HepG2 (cell line): Measurements from ENCODE around the gene CBFA2T2. TPM values are rescaled to one million over a fixed set of nuclear protein-coding genes. Genes with fewer than 3 reads are reported as not detected.

Experiments used
- ATAC-seq: fragments of 200-7000 bp; cut with Tn5 transposase; 3 replicates; pipeline ENCODE4 v1.9.1; 2020; ENCODE audit warnings: mild to moderate bottlenecking, moderate library complexity
- BruUV-seq: library from RNA; stranded (reverse); fragments of 400-500 nt; replicated peaks from 2 replicates; lab custom pipeline; 2021; lab: Mats Ljungman, UMichigan
- CTCF ChIA-PET: fragments of 300-600 bp; formaldehyde crosslinking; extraction: SDS; loops from one replicate; lab custom pipeline; 2021; ENCODE audit warnings: low total read pairs, inconsistent platforms, low intra/inter-chr PET ratio; lab: Yijun Ruan, JAX
- POLR2A ChIA-PET: fragments of 350-600 bp; sonication (Branson Sonifier 250); formaldehyde crosslinking; loops from one replicate; lab custom pipeline; 2020; ENCODE audit warnings: antibody characterized with exemption, inconsistent platforms; lab: Yijun Ruan, JAX
- DNase-seq: peaks from one replicate; pipeline ENCODE4 v3.0.0-alpha.2; 2015; ENCODE audit warnings: low spot score
- FAIRE-seq: peaks from 3 replicates; lab custom pipeline; 2011; peaks lifted over from hg19 to GRCh38; lab: Jason Lieb, UNC
- H2AFZ ChIP-seq: one replicate; pipeline ENCODE4 v1.6.1; 2011; ENCODE audit warnings: low read length, inconsistent platforms
- H3K27ac ChIP-seq: fragments of 300-600 bp; 3 replicates; pipeline ENCODE4 v1.8.0; 2011; ENCODE audit warnings: mixed run types, mild to moderate bottlenecking, mixed read lengths, low read length, inconsistent platforms; ENCODE audit not compliant: insufficient read depth; ENCODE audit errors: extremely low read length
- H3K27me3 ChIP-seq, 2 experiments: fragments of 200-600 bp in 1 of 2; 2 replicates in 1 of 2; 3 replicates in 1 of 2; pipeline versions ENCODE4 v1.6.0 to v1.8.0; 2011; ENCODE audit warnings: low read length in 2 of 2, mild to moderate bottlenecking in 2 of 2, moderate library complexity in 2 of 2, inconsistent platforms in 1 of 2; ENCODE audit not compliant: insufficient read depth in 2 of 2, control insufficient read depth in 1 of 2
- H3K36me3 ChIP-seq, 2 experiments: fragments of 200-600 bp in 1 of 2; replicated peaks in 1 of 2; 2 replicates in 1 of 2; 3 replicates in 1 of 2; pipeline versions ENCODE4 v1.5.1 to v1.8.0; 2011; ENCODE audit warnings: low read length in 2 of 2, inconsistent platforms in 1 of 2; ENCODE audit not compliant: insufficient read depth in 2 of 2, control insufficient read depth in 1 of 2
- H3K4me1 ChIP-seq: 2 replicates; pipeline ENCODE4 v1.5.1; 2012; ENCODE audit warnings: low read length, inconsistent platforms; ENCODE audit not compliant: insufficient read depth
- H3K4me2 ChIP-seq: 2 replicates; pipeline ENCODE4 v1.6.0; 2011; ENCODE audit warnings: low read depth, low read length, inconsistent platforms
- H3K4me3 ChIP-seq, 3 experiments: fragments of 200-600 bp in 1 of 3; sonication (generic), shearing (Covaris generic) in 1 of 3; replicated peaks in 1 of 3; 2 replicates each; pipeline ENCODE4 v1.5.1; 2011 to 2016; ENCODE audit warnings: low read length in 3 of 3, inconsistent platforms in 2 of 3, low read depth in 2 of 3, mild to moderate bottlenecking in 2 of 3, control low read depth in 1 of 3, mixed read lengths in 1 of 3; ENCODE audit not compliant: insufficient read depth in 1 of 3
- H3K79me2 ChIP-seq: one replicate; pipeline ENCODE4 v1.6.1; 2011; ENCODE audit warnings: low read length, inconsistent platforms; ENCODE audit not compliant: insufficient read depth
- H3K9ac ChIP-seq: 2 replicates; pipeline ENCODE4 v1.6.0; 2011; ENCODE audit warnings: mild to moderate bottlenecking, low read depth, low read length, inconsistent platforms; ENCODE audit not compliant: insufficient read depth
- H3K9me3 ChIP-seq: 2 replicates; pipeline ENCODE4 v1.5.1; 2012; ENCODE audit warnings: mild to moderate bottlenecking, low read length
- H4K20me1 ChIP-seq: 2 replicates; pipeline ENCODE4 v1.6.0; 2011; ENCODE audit warnings: inconsistent platforms, mild to moderate bottlenecking, low read length, moderate library complexity; ENCODE audit not compliant: insufficient read depth
- POLR2G ChIP-seq: fragments of 200-400 bp; formaldehyde crosslinking; IDR thresholded peaks from 2 replicates; pipeline ENCODE4 v1.6.1; 2018; ENCODE audit warnings: mild to moderate bottlenecking, low read depth, low read length, moderate library complexity
- ZNF260 ChIP-seq: sonication (generic); formaldehyde crosslinking; IDR thresholded peaks from 2 replicates; pipeline ENCODE4 v1.4.0; 2020; ENCODE audit warnings: missing genetic modification reagents, low read depth, mild to moderate bottlenecking, borderline replicate concordance
- ZSCAN21 ChIP-seq: sonication (generic); formaldehyde crosslinking; IDR thresholded peaks from 2 replicates; pipeline ENCODE4 v1.8.0; 2022; ENCODE audit warnings: mild to moderate bottlenecking, missing genetic modification reagents, moderate library complexity, borderline replicate concordance
- ZSCAN25 ChIP-seq: sonication (generic); formaldehyde crosslinking; IDR thresholded peaks from 2 replicates; pipeline ENCODE4 v1.8.0; 2022; ENCODE audit warnings: mild to moderate bottlenecking, missing genetic modification reagents
- WGBS: methylation state at CpG from one replicate; pipeline ENCODE4 v1.1.6; 2017; ENCODE audit warnings: low lambda C conversion rate; 5-methylcytosine and 5-hydroxymethylcytosine counted together
- in situ Hi-C: cut with HindIII; loops from 2 replicates; pipeline ENCODE4 v1.10.0; 2017; ENCODE audit warnings: low pct_unique_long_range_greater_than_20kb; ENCODE audit not compliant: extremely low pct_ligation_motif_present
- intact Hi-C: fragments of 100-400 bp; cut with micrococcal nuclease; formaldehyde crosslinking; loops from one replicate; pipeline ENCODE4 v1.10.0; 2022; ENCODE audit not compliant: unreplicated experiment
- polyA plus RNA-seq, 8 experiments: library from polyadenylated mRNA; depleted of rRNA in 3 of 8; stranded (reverse) in 7 of 8; unstranded in 1 of 8; fragments of >200 nt; fragmentation: Illumina TruSeq in 4 of 8; extraction: Trizol in 4 of 8; gene quantifications; 2 replicates each; pipeline versions ENCODE4 v1.2.1 to v1.2.3, GENCODE V29; 2011 to 2016; ENCODE audit warnings: low read depth in 4 of 8, missing spikeins in 1 of 8, mixed read lengths in 1 of 8; ENCODE audit not compliant: insufficient read depth in 1 of 8
- total RNA-seq, 5 experiments: library from RNA; depleted of rRNA; stranded (reverse); fragments of >200 nt; fragmentation: Illumina TruSeq; extraction: Trizol; gene quantifications; 2 replicates each; pipeline ENCODE4 v1.2.3, GENCODE V29; 2016; ENCODE audit warnings: low read depth in 1 of 5
- TF ChIP-seq, protein P1 (sequence below): sonication (generic); formaldehyde crosslinking; IDR thresholded peaks from 2 replicates; pipeline ENCODE4 v1.5.1; 2020; ENCODE audit warnings: mild to moderate bottlenecking, missing genetic modification reagents
- TF ChIP-seq, protein P2 (sequence below): sonication (generic); formaldehyde crosslinking; IDR thresholded peaks from 2 replicates; pipeline ENCODE4 v1.9.0; 2022; ENCODE audit warnings: missing genetic modification reagents, mild to moderate bottlenecking, borderline replicate concordance

The CBFA2T2 gene
- total and polyA plus RNA-seq, 2 of the 13 experiments (the other 11 are each of a cell fraction or from before 2014, with no cell fraction given) = 6.3 to 21.2 TPM

DNA sequence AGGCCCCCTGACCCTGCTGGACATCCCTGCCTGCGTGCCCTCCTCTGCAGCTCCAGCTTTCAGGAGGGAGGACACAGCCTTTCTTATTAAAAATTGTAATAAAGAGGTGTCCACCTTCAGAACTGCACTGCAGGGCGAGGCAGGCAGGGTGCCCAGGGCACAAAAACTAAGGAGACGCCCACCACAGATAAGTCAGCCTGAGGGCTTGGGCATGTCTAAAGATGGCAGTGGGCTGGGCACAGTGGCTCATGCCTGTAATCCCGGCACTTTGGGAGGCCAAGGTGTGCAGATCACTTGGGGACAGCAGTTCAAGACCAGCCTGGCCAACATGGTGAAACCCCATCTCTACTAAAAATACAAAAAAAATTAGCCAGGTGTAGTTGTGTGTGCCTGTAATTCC, 165.3 kb downstream of the CBFA2T2 start:
- Histone ChIP-seq H3K79me2 (no peaks in the 10 kb centered on the region), H3K36me3 (peaks cover 28 to 36% of the 10 kb centered on the region in 2 experiments), H3K4me2 (no peak overlapping the region), H3K9me3 (no peaks in the 10 kb centered on the region), H4K20me1 (no peaks in the 10 kb centered on the region), H3K27me3 (no peaks in the 10 kb centered on the region), H2AFZ (no peak overlapping the region), H3K27ac (no peak overlapping the region), H3K9ac (no peak overlapping the region), H3K4me3 (no peak overlapping the region), H3K4me1 (peaks cover 37% of the 10 kb centered on the region)
- ATAC-seq = no peak
- no peak for DNase-seq
- CTCF ChIA-PET = no interaction called here
- FAIRE-seq = no peak
- 0 out of 2 replicates have a peak, but pooled peaks have one; percentile 29 for TF ChIP-seq ZSCAN21 (CRISPR knock-in tag)
- TF ChIP-seq, protein P1, sequence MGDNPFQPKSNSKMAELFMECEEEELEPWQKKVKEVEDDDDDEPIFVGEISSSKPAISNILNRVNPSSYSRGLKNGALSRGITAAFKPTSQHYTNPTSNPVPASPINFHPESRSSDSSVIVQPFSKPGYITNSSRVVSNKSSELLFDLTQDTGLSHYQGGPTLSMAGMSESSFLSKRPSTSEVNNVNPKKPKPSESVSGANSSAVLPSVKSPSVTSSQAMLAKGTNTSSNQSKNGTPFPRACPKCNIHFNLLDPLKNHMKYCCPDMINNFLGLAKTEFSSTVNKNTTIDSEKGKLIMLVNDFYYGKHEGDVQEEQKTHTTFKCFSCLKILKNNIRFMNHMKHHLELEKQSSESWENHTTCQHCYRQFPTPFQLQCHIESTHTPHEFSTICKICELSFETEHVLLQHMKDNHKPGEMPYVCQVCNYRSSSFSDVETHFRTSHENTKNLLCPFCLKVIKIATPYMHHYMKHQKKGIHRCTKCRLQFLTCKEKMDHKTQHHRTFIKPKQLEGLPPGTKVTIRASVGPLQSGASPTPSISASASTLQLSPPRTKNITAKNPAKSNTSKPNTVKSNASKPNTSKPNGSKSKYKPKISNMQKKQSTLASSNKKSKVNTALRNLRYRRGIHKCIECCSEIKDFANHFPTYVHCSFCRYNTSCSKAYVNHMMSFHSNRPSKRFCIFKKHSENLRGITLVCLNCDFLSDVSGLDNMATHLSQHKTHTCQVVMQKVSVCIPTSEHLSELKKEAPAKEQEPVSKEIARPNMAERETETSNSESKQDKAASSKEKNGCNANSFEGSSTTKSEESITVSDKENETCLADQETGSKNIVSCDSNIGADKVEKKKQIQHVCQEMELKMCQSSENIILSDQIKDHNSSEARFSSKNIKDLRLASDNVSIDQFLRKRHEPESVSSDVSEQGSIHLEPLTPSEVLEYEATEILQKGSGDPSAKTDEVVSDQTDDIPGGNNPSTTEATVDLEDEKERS (CRISPR knock-in tag) = 0 out of 2 replicates have a peak, but pooled peaks have one; percentile 24
- TF ChIP-seq, protein P2, sequence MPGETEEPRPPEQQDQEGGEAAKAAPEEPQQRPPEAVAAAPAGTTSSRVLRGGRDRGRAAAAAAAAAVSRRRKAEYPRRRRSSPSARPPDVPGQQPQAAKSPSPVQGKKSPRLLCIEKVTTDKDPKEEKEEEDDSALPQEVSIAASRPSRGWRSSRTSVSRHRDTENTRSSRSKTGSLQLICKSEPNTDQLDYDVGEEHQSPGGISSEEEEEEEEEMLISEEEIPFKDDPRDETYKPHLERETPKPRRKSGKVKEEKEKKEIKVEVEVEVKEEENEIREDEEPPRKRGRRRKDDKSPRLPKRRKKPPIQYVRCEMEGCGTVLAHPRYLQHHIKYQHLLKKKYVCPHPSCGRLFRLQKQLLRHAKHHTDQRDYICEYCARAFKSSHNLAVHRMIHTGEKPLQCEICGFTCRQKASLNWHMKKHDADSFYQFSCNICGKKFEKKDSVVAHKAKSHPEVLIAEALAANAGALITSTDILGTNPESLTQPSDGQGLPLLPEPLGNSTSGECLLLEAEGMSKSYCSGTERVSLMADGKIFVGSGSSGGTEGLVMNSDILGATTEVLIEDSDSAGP = 0 out of 2 replicates have a peak, but pooled peaks have one; percentile 23
- no peak for TF ChIP-seq ZNF260
- TF ChIP-seq POLR2G = 0 out of 2 replicates have a peak, but pooled peaks have one; percentile 15
- TF ChIP-seq ZSCAN25 (CRISPR knock-in tag) = peak; percentile 29; the same call in 1 of the 2 replicates
- WGBS = 77% methylated on average over 4 of the region's 4 CpGs
- POLR2A ChIA-PET = interaction anchor here (2.2 kb wide), 1 partner anchor 8 kb away, joined by 24 read pairs; no protein-coding TSS in a partner anchor
- in situ Hi-C loops (no loop called here), intact Hi-C loops (no loop called here)
- BruUV-seq = no TSS peak
